ENCODE data around the gene DSCAM.
"Not testable (repeated sequence)": the region's sequence is repeated elsewhere in the genome, so short reads cannot be mapped to it uniquely, and the experiment has no call there.

DSCAM gene

DNA sequence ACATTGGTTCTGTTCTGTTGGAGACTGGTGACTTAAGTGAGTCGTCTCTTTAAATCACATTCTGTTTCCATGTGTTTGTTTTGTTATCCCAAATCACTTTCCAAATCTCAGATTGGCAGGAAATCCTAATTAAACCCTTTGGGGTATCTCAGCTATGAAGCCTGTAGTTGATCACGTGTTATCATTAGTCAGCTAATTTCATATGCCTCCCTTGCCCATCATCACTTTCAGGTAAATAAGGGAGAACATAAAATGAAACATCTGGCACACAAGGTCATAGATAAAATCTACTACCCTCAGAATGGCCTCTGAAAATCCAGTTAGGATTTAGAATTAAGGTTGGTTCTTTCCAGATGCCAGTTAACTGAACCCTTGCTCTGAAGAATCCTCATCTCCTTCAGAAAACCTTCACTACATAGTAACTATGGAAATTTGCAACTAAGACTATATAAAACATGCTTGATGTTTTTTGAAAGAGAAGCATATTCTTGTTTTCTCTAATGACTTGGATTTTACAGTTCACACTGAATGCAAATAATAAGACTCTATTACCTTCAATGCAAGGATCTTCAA, 401.5 kb downstream of the DSCAM start:
- no peak for DNase-seq

DNA sequence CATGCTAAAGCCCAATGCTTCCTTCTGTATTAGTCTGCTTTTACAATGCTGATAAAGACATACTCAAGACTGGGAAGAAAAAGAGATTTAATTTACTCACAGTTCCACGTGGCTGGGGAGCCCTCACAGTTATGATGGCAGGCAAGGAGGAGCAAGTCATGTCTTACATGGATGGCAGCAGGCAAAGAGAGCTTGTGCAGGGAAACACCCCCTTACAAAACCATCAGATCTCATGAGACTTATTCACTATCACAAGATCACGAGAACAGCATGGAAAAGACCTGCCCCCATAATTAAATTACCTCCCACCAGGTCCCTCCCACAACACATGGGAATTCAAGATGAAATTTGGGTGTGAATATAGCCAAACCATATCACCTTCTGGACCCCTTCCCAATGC, 407.4 kb downstream of the DSCAM start:
- not testable (repeated sequence) for DNase-seq

DNA sequence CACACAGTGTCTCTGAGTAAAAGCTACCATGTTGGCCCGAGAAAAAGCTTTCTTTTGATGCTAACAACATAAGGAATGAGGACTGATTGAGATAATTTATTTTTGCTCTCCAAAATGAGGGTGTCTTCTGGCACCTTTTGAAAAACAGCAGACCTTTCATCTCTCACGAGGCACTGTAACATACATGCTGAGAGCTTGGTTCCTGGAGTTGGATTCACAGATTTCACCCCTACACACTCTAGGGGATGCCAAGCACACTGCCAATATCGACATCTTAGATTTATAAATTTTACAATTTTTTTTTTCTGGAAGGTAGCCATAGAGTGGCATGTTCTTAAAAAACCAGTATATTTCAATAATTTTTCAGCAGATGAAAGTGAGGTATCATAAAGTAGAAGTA, 408.3 kb downstream of the DSCAM start:
- DNase-seq: no peak

DNA sequence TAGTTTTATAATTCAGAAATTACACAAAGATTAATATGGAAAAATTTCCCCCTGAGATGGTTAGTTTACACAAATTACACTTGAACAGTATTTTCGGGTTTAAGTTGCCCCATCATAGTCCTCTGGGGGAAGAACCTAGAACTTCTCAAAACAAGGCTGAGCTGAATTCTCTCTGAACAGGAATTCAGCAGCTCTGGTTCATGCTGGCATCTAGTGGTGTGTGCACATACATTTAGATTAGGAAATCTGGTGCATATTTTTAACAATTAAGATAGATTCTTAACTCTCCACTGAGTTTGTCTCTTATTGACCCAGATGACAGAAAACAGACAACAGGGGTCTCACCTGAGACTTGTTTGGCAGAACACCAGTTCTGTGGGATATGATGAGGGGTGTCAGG, 410.7 kb downstream of the DSCAM start:
- no peak for DNase-seq

DNA sequence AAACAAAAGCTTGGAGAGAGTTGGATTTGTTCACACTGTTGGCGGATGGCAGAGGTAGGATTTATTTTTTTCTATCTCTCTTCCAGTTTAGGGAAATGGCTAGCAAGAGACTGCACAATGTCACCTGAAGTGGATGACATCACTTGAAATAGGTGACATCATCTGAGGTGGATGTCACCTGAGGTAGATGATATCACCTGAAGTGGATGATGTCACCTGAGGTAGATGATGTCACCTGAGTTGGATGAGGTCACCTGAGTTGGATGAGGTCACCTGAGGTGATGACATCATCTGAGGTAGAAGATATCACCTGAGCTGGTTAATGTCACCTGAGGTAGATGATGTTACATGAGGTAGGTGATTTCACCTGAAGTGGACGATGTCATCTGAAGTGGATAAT, 413.4 kb downstream of the DSCAM start:
- no peak for DNase-seq

DNA sequence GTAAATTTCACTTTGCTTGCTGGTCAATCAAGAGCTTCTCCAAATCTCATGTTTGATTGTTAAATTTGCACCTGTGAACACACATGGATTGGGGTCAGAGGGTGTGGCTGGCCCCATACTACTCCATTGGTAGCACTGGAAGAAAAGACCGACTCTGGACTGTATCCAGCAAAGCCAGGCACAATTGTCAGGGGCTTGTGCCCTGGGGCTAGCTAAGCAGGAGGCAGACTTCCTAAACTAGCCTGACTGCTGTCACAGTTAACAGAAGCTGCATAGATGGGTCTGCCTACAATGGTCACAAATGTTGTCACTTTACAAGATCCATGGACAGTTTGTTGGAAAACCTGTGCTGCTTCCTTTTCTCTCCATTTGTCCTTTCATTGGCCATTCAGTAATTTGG, 421.0 kb downstream of the DSCAM start:
- peak; percentile 2 to 6 for DNase-seq

DNA sequence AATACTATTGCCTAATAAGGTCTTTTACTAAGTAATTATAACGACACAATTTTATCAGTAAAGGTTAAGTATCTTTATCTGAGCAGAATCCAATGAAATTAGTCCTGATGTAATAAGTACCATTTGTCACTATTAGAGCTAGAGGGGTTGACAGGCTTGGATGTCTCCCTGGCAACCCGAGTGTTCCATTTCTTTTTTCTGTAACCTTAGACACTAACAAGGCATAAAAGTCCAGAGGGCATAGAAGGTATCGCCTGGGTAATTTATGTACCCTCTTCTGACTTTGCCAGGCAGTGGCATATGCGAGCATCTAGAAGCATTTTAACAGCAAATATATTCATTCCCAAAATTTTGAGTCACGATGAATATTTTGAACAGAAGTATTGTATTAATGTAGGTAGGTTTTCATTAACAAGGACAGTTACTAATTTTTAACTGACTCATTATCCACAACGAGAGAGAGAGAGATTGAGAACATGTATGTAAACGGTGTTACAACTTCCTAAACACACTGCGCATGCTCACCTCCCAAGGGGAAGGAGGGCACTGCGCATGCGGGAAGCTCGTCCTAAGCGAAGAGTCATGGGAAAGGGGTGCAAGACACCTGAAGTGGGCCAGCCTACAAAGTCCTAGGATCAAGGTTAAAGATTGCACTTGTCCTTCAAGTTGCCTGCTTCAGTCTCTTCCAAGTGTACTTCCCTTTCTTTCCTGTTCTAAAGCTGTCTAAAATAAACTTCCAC, 423.9 kb downstream of the DSCAM start:
- no peak for DNase-seq

DNA sequence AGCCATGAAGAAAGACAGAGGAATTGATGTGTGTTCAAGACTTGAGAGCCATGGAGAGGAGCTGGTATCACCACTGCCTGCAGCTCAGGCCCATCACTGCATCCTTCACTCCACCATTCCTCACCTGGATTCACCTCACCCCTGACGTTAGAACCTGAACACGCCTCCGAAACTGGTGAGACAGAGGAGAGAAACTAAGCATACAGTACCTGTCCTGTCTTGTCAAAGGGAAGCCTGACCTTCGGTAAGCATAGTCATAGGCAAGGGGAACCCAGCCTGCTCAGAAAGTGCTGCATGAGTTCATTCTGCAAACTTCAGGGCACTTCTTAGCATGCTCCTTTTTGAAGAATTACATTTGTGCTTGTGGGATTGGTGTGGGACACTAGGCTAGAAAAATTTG, 425.8 kb downstream of the DSCAM start:
- no peak for DNase-seq

DNA sequence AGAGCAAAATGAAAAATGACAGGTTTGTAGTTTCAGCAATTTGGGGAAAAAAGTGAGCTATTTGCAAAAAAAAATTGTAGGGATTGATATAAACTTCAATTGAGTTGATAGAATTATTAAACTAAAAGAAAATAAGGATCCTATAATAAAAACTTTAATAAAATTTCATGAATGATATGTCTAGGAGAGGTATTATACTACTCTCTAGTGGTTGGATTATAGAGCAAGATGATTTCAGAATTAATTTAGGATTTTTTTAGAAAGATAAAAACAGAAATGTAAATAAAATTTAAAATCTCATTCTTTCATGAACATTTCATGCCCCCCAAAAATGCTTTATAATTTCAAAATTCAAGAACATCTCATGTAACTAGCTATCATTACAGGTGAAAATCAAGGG, 430.4 kb downstream of the DSCAM start:
- no peak for DNase-seq

DNA sequence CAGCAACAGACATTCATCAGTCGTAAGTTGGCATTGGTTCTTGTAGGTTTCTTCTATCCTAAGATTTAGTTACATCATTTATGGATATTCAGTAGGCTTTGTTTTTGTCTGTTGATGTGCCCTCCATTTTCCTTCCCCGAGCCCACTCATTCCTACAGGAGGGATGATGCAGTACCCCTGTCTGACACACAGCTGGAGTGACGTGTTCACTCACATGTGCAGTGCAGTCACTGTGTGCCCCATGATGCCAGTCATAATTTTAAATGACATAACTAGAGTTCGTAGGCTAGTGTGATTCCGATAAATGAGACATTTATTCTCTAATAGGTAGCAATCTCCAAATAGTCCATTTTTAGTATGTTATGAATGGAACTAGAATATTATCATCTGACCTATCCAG, 438.4 kb downstream of the DSCAM start:
- no peak for DNase-seq

DNA sequence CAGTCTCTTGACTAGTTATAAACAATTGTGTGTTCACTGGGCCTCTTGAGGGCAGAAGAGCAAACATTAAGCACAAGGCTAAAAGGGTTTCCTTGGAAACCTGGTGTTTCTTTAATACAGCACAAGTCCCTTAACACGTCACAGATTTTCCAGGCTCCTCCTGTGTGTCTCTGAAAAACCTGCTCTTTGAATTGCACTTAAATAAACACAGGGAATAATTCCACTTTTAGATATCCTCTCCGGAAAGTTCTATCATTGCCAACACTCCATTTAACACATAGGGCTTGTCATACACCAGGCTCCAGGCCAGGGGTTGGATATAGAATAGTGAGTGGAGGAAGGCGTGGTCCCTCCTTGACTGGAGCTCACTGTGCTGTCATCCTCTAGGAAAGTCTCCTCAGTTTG, 442.6 kb downstream of the DSCAM start:
- peak; percentile 40 to 66 for DNase-seq

DNA sequence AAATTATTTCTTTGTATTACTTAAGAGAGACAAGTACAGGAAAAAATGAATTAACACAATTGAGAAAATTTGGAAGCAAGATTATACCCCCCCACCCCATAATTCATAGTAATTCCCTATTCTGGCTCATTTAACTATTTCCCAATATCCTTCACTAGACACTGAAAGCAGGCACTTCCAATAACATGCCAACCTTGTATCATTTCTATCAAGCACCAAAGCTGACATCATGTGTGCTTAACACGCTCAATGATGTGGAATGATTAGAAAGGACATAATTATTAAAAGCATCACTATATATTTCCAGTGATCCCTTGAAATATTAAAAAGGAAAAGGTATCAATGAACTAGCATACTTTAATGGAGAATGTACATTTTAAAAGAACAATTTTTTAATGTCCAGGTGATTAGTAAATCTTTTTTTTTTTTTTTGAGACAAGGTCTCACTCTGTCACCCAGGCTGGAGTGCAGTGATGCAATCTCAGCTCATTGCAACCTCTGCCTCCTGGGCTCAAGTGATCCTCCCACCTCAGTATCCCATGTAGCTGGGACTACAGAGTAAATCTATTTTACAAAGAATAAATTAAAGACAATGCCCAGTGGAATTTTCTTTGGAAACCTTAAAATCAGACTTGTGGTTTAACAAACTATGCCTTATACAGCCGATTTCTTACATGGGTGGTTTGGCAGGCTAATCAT, 443.9 kb downstream of the DSCAM start:
- DNase-seq: no peak

DNA sequence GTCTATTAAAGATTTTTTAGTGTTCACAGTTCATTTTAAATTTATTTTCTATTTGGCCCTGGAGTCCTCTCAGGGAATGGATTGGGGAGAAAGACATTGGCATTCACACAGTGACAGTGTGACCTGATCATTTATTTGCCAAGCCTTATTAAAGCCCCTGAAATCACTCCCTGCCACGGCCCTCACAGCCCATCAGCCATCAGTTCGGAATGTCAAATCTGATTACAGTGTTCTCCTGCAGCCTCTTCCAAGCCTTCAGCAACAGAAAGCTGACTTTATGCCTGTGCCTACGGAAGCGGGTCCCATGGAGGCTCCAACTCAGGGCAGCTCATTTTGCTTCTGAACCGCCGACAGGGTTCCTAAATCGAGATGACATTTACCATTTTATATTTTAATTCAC, 451.2 kb downstream of the DSCAM start:
- no peak for DNase-seq

DNA sequence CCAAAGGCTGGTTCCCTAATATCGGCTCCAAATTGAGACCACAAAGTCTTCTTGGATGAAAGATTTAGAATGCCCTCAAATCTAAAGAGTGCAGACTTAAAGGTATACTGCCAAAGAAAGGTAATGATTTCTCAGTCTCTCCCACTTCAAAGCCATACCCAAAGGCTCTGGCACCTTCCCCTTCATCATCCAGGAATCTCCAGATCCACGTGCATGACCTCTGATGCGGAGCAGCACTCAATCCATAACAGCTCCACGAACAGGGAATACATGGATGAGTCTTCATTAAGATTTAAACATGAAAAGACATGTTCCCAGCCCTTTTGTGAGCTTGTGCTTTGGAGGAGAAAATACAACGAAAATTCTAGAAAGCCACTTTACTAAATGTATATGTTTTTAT, 453.9 kb downstream of the DSCAM start:
- no peak for DNase-seq

DNA sequence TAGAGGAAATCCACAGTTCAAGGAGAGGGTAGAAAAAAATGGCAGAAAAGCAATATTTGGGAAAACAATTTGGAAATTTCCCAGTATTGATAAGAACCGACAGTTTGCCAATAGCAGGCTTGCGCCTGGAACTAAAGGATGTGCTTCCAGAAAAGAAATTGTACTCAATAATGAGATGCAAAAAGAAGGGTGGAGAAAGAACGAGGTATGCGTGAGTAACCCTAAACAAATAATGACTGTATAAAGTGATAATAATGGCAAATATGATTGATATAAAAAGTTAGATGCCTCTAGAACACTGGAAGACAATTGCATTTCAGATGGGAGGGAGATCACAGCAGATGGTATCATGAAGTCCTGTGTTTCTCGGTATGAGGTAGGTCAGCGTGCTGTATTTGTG, 458.9 kb downstream of the DSCAM start:
- no peak for DNase-seq

DNA sequence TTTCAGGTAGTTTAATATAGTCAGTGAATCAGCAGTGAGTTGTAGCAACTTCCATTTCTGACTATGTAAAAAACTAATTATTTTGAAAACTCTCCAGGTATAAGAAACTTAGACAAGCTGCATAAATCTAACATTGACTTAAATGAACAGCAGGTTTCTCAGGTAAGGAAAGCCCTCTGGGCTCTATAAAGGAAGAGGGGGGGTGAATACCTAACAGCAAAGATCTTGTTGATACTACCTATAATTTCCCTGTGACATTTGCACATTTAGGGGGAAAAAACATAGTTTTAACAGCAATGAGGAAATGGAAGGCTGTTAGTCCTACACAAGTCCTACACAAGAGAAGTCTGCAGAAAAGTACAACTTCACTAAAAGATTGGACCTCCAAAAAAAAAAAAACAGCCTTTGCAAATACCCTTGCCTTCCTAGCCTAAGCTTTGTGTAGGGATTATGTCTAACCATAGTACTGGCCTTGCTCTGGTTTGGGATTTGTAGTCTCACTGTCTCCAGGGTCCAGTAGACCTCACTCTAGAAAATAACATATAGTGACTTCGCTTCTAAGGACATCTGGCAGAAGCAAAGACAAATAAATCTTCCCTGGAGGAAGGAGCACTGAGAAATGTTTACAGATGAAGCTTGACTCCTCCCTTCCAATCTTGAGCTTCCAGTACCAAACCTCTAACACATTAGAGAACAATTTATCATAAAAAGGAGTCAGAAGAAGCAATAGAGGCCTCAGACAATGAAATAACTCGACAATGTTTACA, 459.8 kb downstream of the DSCAM start:
- no peak for DNase-seq

DNA sequence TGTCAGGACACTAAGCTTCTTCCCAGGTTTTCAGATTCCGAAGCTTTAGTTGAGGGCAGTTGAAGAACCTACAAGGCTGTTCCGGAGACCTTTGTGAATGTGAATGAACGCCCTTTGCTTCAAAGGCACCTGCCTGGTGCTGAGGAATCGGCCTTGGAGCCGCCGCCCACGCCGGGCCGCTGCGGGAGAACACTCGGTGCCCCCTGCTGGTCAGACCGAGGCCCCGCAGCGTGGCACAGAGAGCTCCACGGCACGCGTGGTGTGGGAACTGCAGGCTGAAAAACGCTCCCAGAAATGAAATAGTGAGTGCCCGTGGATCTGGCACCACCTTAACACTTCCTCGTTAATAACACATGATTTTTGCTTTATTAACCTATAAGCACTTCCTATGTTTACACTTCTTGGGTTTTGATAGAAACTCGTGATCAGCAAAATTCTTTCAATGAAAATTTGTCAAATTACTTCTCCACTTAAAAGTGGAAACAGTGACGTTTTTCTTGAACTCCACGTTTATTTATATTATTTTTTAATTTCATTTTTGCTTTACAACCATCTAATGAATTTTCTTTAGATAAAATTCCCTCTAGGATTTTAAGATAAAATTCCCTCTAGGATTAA, 460.6 kb downstream of the DSCAM start:
- DNase-seq: peak; percentile 55 to 63

DNA sequence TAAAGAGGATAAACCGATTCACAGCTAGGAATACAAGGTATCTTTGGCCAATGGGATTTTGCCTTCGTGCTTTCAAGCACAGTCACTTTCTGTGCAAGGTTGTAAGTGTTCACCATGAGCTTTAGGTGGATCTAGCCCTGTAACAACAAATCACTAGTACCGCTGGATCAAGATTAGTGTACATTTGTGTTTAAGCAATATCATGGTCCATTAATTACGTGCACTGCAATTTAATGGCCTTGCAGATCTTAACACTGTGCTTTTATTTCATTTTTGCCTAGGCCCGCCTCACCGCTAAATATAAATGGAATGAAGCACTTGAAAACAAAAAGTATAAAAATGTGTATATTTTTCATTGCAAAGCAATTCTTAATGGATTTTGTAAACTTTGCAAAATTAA, 461.1 kb downstream of the DSCAM start:
- DNase-seq: peak in 1 of 2 experiments; percentile 4

DNA sequence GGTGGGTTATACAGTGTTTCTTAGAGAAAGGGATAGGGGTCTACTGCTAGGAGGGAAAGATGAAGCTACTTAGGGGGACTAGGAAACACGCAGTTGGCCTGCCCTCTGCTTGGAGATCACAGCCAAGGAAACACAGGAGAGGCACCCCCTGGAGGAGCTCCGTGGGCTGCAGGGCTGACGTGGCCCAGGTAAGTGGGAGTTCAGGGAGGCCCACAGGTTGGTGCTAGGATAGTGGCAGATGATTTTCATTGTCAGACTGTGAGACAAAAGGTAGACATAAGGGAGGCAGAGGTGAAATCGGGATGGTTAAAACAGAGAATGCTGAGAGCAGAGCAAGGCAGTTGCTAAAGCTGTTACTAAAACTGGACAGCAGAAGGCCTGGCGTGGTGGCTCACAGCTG, 463.0 kb downstream of the DSCAM start:
- DNase-seq: no peak

DNA sequence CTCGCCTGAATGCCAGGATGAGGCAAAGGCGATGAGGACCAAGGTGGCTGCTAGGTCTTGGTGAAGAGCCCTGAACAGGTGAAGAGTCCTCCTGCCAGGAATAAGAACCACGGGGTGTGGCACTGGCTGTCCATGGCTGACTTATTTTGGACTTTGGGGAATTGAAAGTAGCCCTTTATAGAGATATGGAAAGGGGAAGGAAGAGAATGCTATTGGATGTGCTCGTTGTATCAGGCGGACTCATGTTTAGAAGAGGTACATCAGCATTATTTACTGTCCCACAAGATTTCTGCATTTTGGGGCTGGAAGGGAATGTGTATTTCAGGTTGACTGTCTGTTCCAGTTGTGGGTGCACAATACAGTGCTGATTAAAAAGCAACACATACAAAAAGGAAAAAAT, 465.8 kb downstream of the DSCAM start:
- DNase-seq: no peak

DNA sequence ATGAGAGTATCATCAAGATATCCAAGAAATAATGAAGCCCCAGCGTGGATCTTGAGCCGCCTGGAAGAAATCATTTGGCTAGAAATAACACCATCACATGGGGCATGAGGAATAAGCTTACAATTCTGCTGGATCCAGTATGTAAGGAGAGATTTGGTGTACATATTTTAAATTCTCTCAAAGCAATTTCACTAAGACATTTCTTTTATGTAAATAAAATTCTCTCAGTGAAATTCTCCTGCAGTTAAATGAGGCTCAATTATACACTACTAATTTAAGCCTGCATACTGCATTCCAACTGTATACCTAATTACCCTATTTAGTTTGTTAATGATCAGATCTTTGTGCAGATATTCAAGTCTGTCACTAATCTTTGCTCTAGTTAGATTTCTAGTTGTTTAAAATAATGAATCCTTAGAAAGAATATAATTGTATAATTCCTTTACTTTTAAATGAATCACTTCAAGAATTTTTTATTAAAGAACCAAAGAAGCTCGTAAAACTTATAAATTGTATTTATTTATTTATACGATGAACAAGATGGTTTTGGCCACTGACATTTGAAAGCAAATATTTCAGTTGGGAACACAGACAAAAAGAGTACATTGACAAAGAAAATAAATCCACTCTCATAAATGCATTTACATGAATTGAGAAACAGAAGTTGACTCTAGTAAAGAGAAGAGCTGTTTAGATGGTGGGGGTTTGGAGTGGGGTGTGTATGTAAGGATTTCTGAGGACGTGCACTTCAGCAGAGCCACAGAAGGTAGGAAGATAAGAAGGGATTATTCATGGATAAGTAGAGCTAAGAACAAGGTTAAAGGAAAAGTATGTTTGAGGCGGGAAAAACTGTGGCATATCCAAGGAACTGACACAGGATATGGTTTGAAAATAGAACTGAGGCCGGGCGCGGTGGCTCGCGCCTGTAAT, 466.8 kb downstream of the DSCAM start:
- no peak for DNase-seq

DNA sequence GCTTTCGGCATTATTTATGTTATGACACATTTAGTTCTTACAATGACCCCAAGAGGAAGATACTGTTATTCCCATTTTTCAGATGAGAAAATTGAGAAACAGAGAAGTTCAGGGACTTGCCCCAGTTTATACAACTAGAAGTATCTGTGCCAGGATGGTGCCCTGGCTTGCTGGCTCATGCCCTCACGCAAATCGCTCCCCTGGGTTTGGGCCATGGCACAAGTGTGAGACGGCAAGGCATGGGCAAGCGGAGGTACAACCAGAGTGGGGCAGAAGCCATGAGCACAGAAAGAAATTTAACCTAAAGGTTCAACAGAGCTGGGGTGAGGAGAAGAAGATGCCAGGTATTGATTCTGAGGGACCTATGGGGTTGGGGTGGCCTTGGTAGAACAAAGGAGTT, 469.8 kb downstream of the DSCAM start:
- no peak for DNase-seq
